GM23338 (cell line): Measurements from ENCODE around the gene KIF1A.
"Not testable (repeated sequence)": the region's sequence is repeated elsewhere in the genome, so short reads cannot be mapped to it uniquely, and the experiment has no call there.

ENCODE experiments used
- EZH2 ChIP-seq: fragments of 200-600 bp; sonication (generic); IDR thresholded peaks from one replicate; pipeline ENCODE4 v1.8.0; 2017; ENCODE audit warnings: antibody characterized with exemption, mild to moderate bottlenecking, low read depth; ENCODE audit not compliant: unreplicated experiment
- ZNF331 ChIP-seq: fragments of 250-450 bp; sonication (Bioruptor Pico); IDR thresholded peaks from 2 replicates; pipeline ENCODE4 v1.5.0; 2020; ENCODE audit warnings: low read depth, mild to moderate bottlenecking, moderate library complexity
- TF ChIP-seq, protein P1 (sequence below), 2 experiments: fragments of 200-600 bp in 1 of 2; sonication (generic) in 1 of 2; conservative IDR thresholded peaks; 2 replicates each; pipeline versions ENCODE4 v1.5.1 to v1.6.1; 2016 to 2017; ENCODE audit warnings: antibody characterized with exemption in 2 of 2, low read depth in 2 of 2, mild to moderate bottlenecking in 2 of 2, moderate library complexity in 1 of 2

DNA sequence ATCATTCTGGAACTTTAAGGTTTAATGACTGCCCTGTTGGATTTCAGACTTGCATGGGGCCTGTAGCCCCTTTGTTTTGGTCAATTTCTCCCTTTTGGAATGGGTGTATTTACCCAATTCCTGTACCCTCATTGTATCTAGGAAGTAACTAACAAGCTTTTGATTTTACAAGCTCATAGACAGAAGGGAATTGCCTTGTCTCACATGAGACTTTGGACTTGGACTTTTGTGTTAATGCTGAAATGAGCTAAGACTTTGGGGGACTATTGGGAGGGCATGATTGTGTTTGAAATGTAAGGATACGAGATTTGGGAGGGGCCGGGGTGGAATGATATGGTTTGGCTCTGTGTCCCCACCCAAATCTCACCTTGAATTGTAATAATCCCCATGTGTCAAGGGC is 26.3 kb upstream of the KIF1A start:
- TF ChIP-seq EZH2; ZNF331 (CRISPR knock-in tag): not testable (repeated sequence)
- TF ChIP-seq, protein P1, sequence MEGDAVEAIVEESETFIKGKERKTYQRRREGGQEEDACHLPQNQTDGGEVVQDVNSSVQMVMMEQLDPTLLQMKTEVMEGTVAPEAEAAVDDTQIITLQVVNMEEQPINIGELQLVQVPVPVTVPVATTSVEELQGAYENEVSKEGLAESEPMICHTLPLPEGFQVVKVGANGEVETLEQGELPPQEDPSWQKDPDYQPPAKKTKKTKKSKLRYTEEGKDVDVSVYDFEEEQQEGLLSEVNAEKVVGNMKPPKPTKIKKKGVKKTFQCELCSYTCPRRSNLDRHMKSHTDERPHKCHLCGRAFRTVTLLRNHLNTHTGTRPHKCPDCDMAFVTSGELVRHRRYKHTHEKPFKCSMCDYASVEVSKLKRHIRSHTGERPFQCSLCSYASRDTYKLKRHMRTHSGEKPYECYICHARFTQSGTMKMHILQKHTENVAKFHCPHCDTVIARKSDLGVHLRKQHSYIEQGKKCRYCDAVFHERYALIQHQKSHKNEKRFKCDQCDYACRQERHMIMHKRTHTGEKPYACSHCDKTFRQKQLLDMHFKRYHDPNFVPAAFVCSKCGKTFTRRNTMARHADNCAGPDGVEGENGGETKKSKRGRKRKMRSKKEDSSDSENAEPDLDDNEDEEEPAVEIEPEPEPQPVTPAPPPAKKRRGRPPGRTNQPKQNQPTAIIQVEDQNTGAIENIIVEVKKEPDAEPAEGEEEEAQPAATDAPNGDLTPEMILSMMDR (conservative IDR thresholded peaks at IDR 0.05; ENCODE audit: low read depth in 2 of 2): not testable (repeated sequence)
